WTC11 (cell line): ENCODE data around the gene MOB3B. TPM values are rescaled to one million over a fixed set of nuclear protein-coding genes. Genes with fewer than 3 reads are reported as not detected.

Experiments
- ATAC-seq: fragments of 200-7000 bp; cut with Tn5 transposase; 2 replicates; pipeline ENCODE4 v1.10.0; 2021; ENCODE audit warnings: mild to moderate bottlenecking, moderate library complexity
- CTCF ChIA-PET: fragments of 300-600 bp; sonication (Branson Sonifier 250); formaldehyde crosslinking; loops from one replicate; lab custom pipeline; 2021; ENCODE audit warnings: antibody characterized with exemption; lab: Charles Lee
- POLR2A ChIA-PET: fragments of 350-600 bp; sonication (Branson Sonifier 250); formaldehyde crosslinking; loops from one replicate; lab custom pipeline; 2021; ENCODE audit warnings: antibody characterized with exemption; lab: Charles Lee
- DNase-seq: peaks from one replicate; pipeline ENCODE4 v3.0.0; 2021; ENCODE audit warnings: low spot score
- H3K27ac Mint-ChIP-seq: 2 replicates; pipeline ENCODE4 v1.8.0; 2021; ENCODE audit warnings: mixed read lengths
- H3K27me3 Mint-ChIP-seq: 2 replicates; pipeline ENCODE4 v1.8.0; 2021; ENCODE audit warnings: low read depth, mild to moderate bottlenecking, moderate library complexity, mixed read lengths
- H3K36me3 Mint-ChIP-seq: 2 replicates; pipeline ENCODE4 v1.8.0; 2021; ENCODE audit warnings: mixed read lengths
- H3K4me1 Mint-ChIP-seq: 2 replicates; pipeline ENCODE4 v1.8.0; 2022; ENCODE audit warnings: mixed read lengths
- H3K4me3 Mint-ChIP-seq: 2 replicates; pipeline ENCODE4 v1.8.0; 2021; ENCODE audit warnings: mild to moderate bottlenecking, moderate library complexity, mixed read lengths
- H3K9me3 Mint-ChIP-seq: 2 replicates; pipeline ENCODE4 v1.8.0; 2021; ENCODE audit warnings: mixed read lengths
- ERG ChIP-seq: fragments of 250-450 bp; sonication (Bioruptor Pico); IDR thresholded peaks from 2 replicates; pipeline ENCODE4 v1.8.0; 2021; ENCODE audit warnings: mild to moderate bottlenecking
- GTF2I ChIP-seq: fragments of 250-450 bp; sonication (Bioruptor Pico); conservative IDR thresholded peaks from 2 replicates; pipeline ENCODE4 v1.4.0; 2021; ENCODE audit warnings: mild to moderate bottlenecking
- NFATC4 ChIP-seq: fragments of 250-450 bp; sonication (Bioruptor Pico); IDR thresholded peaks from 2 replicates; pipeline ENCODE4 v1.9.0; 2021; ENCODE audit warnings: mild to moderate bottlenecking
- PRRX2 ChIP-seq: fragments of 250-450 bp; sonication (Bioruptor Pico); IDR thresholded peaks from 2 replicates; pipeline ENCODE4 v1.8.0; 2021; ENCODE audit warnings: mild to moderate bottlenecking
- SMAD3 ChIP-seq: sonication (generic); formaldehyde crosslinking; IDR thresholded peaks from 2 replicates; pipeline ENCODE4 v1.8.0; 2022; ENCODE audit warnings: missing genetic modification reagents, mild to moderate bottlenecking, borderline replicate concordance
- SOX15 ChIP-seq: fragments of 250-450 bp; sonication (Bioruptor Pico); IDR thresholded peaks from 2 replicates; pipeline ENCODE4 v1.9.0; 2021; ENCODE audit warnings: mild to moderate bottlenecking
- STAT6 ChIP-seq: sonication (generic); formaldehyde crosslinking; conservative IDR thresholded peaks from 2 replicates; pipeline ENCODE4 v1.8.1; 2023; ENCODE audit warnings: mild to moderate bottlenecking, low read depth, missing genetic modification reagents, moderate library complexity
- TCF7 ChIP-seq: sonication (generic); formaldehyde crosslinking; IDR thresholded peaks from 2 replicates; pipeline ENCODE4 v1.8.0; 2022; ENCODE audit warnings: mild to moderate bottlenecking, low read depth, missing genetic modification reagents, moderate library complexity
- TEAD1 ChIP-seq: sonication (generic); formaldehyde crosslinking; IDR thresholded peaks from 2 replicates; pipeline ENCODE4 v1.8.0; 2022; ENCODE audit warnings: mild to moderate bottlenecking, missing genetic modification reagents
- USF2 ChIP-seq: sonication (generic); formaldehyde crosslinking; IDR thresholded peaks from 2 replicates; pipeline ENCODE4 v1.8.1; 2023; ENCODE audit warnings: mild to moderate bottlenecking, missing genetic modification reagents, moderate library complexity
- total RNA-seq: library from RNA; stranded (reverse); gene quantifications from 3 replicates; pipeline ENCODE4 v1.2.3, GENCODE V29; 2021
- TF ChIP-seq, protein P1 (sequence below): fragments of 250-450 bp; sonication (Bioruptor Pico); IDR thresholded peaks from 2 replicates; pipeline ENCODE4 v1.9.0; 2021; ENCODE audit warnings: mild to moderate bottlenecking, borderline replicate concordance
- TF ChIP-seq, protein P2 (sequence below): sonication (generic); formaldehyde crosslinking; IDR thresholded peaks from 2 replicates; pipeline ENCODE4 v1.8.0; 2023; ENCODE audit warnings: mild to moderate bottlenecking, missing genetic modification reagents
- TF ChIP-seq, protein P3 (sequence below): sonication (generic); formaldehyde crosslinking; IDR thresholded peaks from 2 replicates; pipeline ENCODE4 v1.8.1; 2023; ENCODE audit warnings: mild to moderate bottlenecking, missing genetic modification reagents

MOB3B gene
- total RNA-seq, 1 experiment from 2014 or later = 25.1 TPM

DNA sequence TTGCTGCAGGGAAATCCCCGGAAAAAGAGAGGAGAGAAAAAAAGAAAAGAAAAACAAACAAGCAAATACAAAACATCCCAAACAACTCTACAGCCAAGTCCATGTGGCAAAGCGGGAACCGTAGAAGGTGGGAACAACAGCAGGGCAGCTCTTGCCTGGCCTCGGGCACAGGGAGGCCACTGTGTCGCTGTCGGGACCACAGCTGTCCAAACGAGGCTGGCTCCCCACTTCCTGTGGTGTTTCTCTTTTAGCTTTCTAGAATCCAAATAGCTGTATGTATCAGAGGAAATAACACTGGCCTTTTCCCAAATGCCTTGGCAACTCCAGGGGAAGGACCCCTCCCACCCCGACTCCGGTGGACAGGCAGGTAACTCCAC, 191.1 kb downstream of the MOB3B start:
- Mint-ChIP-seq H3K9me3 (peaks cover 10% of the 10 kb centered on the region), H3K4me1 (peaks cover 62% of the 10 kb centered on the region), H3K36me3 (peaks cover 11% of the 10 kb centered on the region), H3K27me3 (peaks cover 2% of the 10 kb centered on the region)
- no peak for ATAC-seq
- no peak for DNase-seq
- CTCF ChIA-PET = interaction anchor here (0.7 kb wide), 1 partner anchor 151 kb away, joined by 3 read pairs; no protein-coding TSS in a partner anchor
- TF ChIP-seq TEAD1 = no peak
- TF ChIP-seq PRRX2 (CRISPR knock-in tag) = no peak
- no peak for TF ChIP-seq STAT6 (CRISPR knock-in tag)
- TF ChIP-seq SMAD3 (CRISPR knock-in tag) = no peak
- TF ChIP-seq TCF7 (CRISPR knock-in tag) = no peak
- TF ChIP-seq, protein P1, sequence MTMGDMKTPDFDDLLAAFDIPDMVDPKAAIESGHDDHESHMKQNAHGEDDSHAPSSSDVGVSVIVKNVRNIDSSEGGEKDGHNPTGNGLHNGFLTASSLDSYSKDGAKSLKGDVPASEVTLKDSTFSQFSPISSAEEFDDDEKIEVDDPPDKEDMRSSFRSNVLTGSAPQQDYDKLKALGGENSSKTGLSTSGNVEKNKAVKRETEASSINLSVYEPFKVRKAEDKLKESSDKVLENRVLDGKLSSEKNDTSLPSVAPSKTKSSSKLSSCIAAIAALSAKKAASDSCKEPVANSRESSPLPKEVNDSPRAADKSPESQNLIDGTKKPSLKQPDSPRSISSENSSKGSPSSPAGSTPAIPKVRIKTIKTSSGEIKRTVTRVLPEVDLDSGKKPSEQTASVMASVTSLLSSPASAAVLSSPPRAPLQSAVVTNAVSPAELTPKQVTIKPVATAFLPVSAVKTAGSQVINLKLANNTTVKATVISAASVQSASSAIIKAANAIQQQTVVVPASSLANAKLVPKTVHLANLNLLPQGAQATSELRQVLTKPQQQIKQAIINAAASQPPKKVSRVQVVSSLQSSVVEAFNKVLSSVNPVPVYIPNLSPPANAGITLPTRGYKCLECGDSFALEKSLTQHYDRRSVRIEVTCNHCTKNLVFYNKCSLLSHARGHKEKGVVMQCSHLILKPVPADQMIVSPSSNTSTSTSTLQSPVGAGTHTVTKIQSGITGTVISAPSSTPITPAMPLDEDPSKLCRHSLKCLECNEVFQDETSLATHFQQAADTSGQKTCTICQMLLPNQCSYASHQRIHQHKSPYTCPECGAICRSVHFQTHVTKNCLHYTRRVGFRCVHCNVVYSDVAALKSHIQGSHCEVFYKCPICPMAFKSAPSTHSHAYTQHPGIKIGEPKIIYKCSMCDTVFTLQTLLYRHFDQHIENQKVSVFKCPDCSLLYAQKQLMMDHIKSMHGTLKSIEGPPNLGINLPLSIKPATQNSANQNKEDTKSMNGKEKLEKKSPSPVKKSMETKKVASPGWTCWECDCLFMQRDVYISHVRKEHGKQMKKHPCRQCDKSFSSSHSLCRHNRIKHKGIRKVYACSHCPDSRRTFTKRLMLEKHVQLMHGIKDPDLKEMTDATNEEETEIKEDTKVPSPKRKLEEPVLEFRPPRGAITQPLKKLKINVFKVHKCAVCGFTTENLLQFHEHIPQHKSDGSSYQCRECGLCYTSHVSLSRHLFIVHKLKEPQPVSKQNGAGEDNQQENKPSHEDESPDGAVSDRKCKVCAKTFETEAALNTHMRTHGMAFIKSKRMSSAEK (CRISPR knock-in tag) = no peak
- TF ChIP-seq, protein P2, sequence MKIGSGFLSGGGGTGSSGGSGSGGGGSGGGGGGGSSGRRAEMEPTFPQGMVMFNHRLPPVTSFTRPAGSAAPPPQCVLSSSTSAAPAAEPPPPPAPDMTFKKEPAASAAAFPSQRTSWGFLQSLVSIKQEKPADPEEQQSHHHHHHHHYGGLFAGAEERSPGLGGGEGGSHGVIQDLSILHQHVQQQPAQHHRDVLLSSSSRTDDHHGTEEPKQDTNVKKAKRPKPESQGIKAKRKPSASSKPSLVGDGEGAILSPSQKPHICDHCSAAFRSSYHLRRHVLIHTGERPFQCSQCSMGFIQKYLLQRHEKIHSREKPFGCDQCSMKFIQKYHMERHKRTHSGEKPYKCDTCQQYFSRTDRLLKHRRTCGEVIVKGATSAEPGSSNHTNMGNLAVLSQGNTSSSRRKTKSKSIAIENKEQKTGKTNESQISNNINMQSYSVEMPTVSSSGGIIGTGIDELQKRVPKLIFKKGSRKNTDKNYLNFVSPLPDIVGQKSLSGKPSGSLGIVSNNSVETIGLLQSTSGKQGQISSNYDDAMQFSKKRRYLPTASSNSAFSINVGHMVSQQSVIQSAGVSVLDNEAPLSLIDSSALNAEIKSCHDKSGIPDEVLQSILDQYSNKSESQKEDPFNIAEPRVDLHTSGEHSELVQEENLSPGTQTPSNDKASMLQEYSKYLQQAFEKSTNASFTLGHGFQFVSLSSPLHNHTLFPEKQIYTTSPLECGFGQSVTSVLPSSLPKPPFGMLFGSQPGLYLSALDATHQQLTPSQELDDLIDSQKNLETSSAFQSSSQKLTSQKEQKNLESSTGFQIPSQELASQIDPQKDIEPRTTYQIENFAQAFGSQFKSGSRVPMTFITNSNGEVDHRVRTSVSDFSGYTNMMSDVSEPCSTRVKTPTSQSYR = no peak
- TF ChIP-seq, all 79 proteins: peak for 0
- Mint-ChIP-seq H3K4me3 (no peak overlapping the region), H3K27ac (no peak overlapping the region)
- POLR2A ChIA-PET = interaction anchor here (0.5 kb wide), 1 partner anchor 183 kb away, joined by 3 read pairs; no protein-coding TSS in a partner anchor

DNA sequence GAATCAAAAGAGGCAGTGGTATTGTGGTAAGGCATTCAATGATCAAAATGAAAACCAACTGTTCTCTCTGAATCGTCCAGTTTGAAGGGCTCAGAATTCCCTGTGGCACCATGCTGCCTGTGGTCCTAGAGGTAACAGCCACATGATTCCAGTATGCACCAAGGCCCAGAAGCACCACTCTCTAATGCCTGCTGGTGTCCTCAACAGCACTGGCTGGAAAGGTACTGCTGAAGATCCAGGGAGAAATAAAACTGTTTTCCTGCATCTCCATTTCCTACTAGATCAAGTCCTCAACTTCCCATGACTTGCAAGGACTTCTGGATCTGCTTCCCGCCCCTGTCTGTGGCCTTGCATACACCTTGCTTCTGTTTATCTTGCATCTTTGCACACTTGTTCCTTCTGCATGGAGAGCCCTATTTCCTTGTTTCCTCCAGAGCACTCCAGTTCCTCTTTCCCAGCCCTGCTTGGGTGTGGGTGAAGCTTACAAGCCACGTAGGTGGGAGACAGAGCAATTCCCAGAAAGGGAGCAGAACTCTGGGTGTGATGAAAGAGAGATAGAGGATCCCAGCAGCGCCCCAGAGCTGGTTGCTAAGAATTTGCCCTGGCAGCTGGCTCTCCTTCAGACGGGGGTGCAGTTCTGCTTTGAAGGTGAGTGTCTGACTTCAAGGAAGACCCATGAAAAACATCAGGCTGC, 191.6 kb downstream of the MOB3B start:
- ChIA-PET POLR2A (no interaction called here), CTCF (interaction anchor here (0.7 kb wide), 1 partner anchor 151 kb away, joined by 3 read pairs; no protein-coding TSS in a partner anchor)
- peaks cover 2% of the 10 kb centered on the region for H3K27me3 Mint-ChIP-seq
- H3K4me1 Mint-ChIP-seq = peaks cover 66% of the 10 kb centered on the region
- no peak overlapping the region for H3K4me3 Mint-ChIP-seq
- peaks cover 8% of the 10 kb centered on the region for H3K36me3 Mint-ChIP-seq
- DNase-seq = no peak
- H3K27ac Mint-ChIP-seq = no peak overlapping the region
- peaks cover 8% of the 10 kb centered on the region for H3K9me3 Mint-ChIP-seq
- no peak for ATAC-seq
- TF ChIP-seq USF2 (CRISPR knock-in tag) = no peak
- TF ChIP-seq GTF2I (CRISPR knock-in tag) = no peak
- TF ChIP-seq ERG (CRISPR knock-in tag) = no peak
- no peak for TF ChIP-seq NFATC4 (CRISPR knock-in tag)
- TF ChIP-seq, protein P3, sequence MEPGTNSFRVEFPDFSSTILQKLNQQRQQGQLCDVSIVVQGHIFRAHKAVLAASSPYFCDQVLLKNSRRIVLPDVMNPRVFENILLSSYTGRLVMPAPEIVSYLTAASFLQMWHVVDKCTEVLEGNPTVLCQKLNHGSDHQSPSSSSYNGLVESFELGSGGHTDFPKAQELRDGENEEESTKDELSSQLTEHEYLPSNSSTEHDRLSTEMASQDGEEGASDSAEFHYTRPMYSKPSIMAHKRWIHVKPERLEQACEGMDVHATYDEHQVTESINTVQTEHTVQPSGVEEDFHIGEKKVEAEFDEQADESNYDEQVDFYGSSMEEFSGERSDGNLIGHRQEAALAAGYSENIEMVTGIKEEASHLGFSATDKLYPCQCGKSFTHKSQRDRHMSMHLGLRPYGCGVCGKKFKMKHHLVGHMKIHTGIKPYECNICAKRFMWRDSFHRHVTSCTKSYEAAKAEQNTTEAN (CRISPR knock-in tag) = no peak
- no peak for TF ChIP-seq SOX15
- TF ChIP-seq, protein P1 (CRISPR knock-in tag) = no peak
